ENCODE measurements around the gene SEMG2. TPM values are rescaled to one million over a fixed set of nuclear protein-coding genes. Genes with fewer than 3 reads are reported as not detected.

SEMG2 gene, protein sequence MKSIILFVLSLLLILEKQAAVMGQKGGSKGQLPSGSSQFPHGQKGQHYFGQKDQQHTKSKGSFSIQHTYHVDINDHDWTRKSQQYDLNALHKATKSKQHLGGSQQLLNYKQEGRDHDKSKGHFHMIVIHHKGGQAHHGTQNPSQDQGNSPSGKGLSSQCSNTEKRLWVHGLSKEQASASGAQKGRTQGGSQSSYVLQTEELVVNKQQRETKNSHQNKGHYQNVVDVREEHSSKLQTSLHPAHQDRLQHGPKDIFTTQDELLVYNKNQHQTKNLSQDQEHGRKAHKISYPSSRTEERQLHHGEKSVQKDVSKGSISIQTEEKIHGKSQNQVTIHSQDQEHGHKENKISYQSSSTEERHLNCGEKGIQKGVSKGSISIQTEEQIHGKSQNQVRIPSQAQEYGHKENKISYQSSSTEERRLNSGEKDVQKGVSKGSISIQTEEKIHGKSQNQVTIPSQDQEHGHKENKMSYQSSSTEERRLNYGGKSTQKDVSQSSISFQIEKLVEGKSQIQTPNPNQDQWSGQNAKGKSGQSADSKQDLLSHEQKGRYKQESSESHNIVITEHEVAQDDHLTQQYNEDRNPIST
- not detected in 2 replicates for total RNA-seq (ENCODE audit: low replicate concordance)
- long read RNA-seq: 0 reads

DNA sequence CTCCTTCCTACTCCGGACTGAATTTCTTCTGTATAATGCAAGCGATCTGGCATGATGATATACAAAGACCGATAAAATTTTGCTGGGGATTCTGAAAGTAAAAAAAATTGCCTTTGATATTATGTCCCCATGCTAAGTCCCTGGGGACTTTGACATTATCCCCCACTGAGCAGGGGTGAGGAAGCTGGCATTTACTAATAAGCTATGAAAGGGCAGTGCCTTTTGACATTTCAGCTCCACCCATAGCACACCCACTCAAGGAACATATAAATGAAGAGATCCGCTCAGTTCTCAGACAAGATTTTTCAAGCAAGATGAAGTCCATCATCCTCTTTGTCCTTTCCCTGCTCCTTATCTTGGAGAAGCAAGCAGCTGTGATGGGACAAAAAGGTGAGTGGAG, at the start of gene SEMG2:
Gene SEMG2 (plus strand): TSS at position 298 of the 400 bp plus-strand sequence. CDS start 17 bp downstream, at position 315.
- H3K36me3 Mint-ChIP-seq: no peaks in the 10 kb centered on the region
- peaks cover 49% of the 10 kb centered on the region for H3K27me3 Mint-ChIP-seq
- TF ChIP-seq, protein P1, sequence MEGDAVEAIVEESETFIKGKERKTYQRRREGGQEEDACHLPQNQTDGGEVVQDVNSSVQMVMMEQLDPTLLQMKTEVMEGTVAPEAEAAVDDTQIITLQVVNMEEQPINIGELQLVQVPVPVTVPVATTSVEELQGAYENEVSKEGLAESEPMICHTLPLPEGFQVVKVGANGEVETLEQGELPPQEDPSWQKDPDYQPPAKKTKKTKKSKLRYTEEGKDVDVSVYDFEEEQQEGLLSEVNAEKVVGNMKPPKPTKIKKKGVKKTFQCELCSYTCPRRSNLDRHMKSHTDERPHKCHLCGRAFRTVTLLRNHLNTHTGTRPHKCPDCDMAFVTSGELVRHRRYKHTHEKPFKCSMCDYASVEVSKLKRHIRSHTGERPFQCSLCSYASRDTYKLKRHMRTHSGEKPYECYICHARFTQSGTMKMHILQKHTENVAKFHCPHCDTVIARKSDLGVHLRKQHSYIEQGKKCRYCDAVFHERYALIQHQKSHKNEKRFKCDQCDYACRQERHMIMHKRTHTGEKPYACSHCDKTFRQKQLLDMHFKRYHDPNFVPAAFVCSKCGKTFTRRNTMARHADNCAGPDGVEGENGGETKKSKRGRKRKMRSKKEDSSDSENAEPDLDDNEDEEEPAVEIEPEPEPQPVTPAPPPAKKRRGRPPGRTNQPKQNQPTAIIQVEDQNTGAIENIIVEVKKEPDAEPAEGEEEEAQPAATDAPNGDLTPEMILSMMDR (conservative IDR thresholded peaks at IDR 0.05): no peak

DNA sequence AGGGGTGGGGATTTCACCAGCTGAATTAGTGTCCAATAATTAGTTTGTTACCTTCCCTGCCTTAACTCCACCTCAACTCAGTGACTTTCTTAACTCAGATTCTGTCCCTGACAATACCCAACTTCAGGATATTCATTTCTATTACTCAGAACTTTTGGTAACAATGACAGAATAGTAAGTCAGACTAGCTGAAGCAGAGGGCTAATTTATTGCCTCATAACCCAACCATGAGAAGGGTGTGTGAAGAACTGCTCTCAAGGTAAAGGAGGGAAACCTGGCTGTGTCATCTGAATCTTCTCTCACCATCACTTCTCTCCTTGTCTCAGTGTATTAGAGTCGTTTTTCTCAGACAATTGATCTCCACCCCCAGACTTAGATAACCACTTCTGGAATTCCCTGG, 47.7 kb upstream of the SEMG2 start:
- Mint-ChIP-seq H3K4me3 (no peak overlapping the region), H3K9me3 (no peaks in the 10 kb centered on the region), H3K27me3 (peaks cover 16% of the 10 kb centered on the region), H3K4me1 (ENCODE audit: unreplicated experiment) (peaks cover 7% of the 10 kb centered on the region), H3K27ac (no peak overlapping the region), H3K36me3 (no peaks in the 10 kb centered on the region)
- DNase-seq (ENCODE audit: extremely low spot score, unreplicated experiment): no peak
- TF ChIP-seq, protein P1 (conservative IDR thresholded peaks at IDR 0.05): no peak

More for the DNA sequence above, at the start of gene SEMG2:
- H3K9me3 Mint-ChIP-seq: no peaks in the 10 kb centered on the region
- no peaks in the 10 kb centered on the region for H3K4me1 Mint-ChIP-seq (ENCODE audit: unreplicated experiment)
- DNase-seq (ENCODE audit: extremely low spot score, unreplicated experiment): no peak
- H3K27ac Mint-ChIP-seq: no peak within 1 kb of the TSS
- no peak within 1 kb of the TSS for H3K4me3 Mint-ChIP-seq

DNA sequence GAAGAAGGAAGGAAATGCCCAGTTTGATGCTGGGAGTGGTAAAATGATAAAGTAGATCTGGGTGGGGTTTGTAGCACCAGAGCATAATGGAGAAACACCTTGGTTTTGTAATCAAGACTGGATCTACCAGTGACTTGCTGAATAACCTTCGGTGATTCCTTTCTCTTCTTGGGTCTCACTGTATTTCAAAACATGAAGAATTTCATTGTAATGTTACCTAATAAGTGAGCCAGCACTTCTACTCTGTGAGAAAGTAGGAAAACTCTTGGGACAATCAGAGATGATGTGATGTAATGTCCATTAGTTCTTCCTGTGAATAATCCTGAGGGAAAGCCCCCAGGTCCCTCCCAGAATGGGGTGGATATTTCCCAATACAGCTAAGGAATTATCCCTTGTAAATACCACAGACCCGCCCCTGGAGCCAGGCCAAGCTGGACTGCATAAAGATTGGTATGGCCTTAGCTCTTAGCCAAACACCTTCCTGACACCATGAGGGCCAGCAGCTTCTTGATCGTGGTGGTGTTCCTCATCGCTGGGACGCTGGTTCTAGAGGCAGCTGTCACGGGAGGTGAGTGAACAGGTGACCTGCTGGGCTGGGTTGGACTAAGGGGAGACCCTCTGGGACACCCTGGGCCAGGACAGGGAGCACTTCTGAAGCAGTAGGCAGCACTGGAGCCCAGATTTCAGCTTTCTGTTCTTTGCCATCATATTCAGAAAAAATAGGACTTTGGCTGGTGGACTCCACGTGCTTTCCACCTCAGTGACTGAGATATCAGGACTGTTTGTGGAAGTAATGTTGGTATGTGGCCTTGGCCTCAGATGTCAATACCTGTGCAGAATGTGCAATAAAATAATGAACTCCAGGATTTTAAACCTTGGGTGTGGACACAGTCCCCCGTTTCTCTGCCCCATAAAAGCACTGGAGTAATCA, 46.5 kb upstream of the SEMG2 start, which contains the start of gene PI3:
Gene PI3 (plus strand): TSS at position 469 of the 931 bp plus-strand sequence. CDS start 21 bp downstream, at position 490.
- H3K27me3 Mint-ChIP-seq: peaks cover 15% of the 10 kb centered on the region
- peaks cover 7% of the 10 kb centered on the region for H3K4me1 Mint-ChIP-seq (ENCODE audit: unreplicated experiment)
- no peaks in the 10 kb centered on the region for H3K9me3 Mint-ChIP-seq
- no peak within 1 kb of the TSS for H3K4me3 Mint-ChIP-seq
- H3K36me3 Mint-ChIP-seq: no peaks in the 10 kb centered on the region
- no peak within 1 kb of the TSS for H3K27ac Mint-ChIP-seq
- TF ChIP-seq, protein P1 (conservative IDR thresholded peaks at IDR 0.05): no peak
- no peak for DNase-seq (ENCODE audit: extremely low spot score, unreplicated experiment)

DNA sequence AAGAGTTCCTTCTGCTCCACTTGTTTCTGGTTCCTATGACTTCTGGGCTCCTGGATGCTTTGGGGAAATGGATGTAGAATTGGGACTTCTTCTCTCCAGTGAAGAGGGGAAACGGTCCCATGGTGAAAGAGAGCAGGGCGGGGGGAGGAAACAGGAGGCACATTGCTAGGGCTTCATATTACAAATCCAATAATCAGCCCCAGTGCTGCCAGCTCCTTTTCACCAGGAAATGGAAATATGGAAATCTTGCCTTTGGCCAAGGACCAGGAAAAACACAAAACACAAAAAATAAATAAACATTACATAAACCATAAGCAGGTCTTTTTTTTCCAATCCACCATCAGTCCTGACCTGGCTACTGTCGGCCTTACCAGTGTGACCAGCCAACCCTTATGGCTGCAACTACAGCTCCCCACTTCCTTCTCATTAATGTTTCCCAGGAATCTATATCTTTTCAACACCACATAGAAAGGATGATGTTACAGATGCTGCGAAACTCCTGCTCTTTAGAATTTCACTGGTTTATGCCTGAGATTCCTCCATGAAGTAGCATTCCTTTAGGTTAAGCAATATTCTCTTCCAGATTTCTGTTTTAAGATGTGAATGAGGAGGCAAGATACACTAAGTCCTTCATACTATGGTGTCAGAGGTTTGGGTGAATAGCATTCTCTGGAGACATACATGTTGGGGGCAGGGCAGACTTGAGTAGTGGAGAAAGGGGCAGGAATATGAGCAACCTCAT, 44.5 kb upstream of the SEMG2 start:
- Mint-ChIP-seq H3K36me3 (no peaks in the 10 kb centered on the region), H3K4me1 (ENCODE audit: unreplicated experiment) (peaks cover 7% of the 10 kb centered on the region), H3K9me3 (no peaks in the 10 kb centered on the region), H3K4me3 (no peak overlapping the region), H3K27me3 (peaks cover 15% of the 10 kb centered on the region), H3K27ac (no peak overlapping the region)
- TF ChIP-seq, protein P1 (conservative IDR thresholded peaks at IDR 0.05): no peak
- DNase-seq (ENCODE audit: extremely low spot score, unreplicated experiment): no peak

DNA sequence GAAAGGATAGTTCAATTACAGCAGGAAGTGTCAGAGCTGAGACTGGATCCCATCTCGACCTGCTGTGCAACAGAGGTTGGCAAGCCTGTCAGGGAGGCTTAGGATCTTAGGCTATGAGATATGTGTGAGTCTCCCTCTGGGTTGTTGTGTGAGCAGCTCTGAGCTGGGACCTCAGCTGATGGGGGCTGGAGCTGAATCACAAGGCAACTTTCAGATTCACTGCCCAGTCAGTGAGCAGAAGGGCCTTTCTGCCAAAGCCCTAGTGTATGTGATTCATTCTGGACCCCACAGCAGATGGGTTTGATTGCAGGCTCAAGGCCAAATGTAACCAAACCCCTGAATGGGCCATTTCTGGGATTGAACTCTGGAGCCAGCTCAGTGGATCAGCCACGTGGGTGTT, 42.0 kb upstream of the SEMG2 start:
- no peak for DNase-seq (ENCODE audit: extremely low spot score, unreplicated experiment)
- no peaks in the 10 kb centered on the region for H3K36me3 Mint-ChIP-seq
- TF ChIP-seq, protein P1 (conservative IDR thresholded peaks at IDR 0.05): no peak
- H3K27me3 Mint-ChIP-seq: peaks cover 7% of the 10 kb centered on the region
- no peak overlapping the region for H3K27ac Mint-ChIP-seq
- H3K9me3 Mint-ChIP-seq: no peaks in the 10 kb centered on the region
- no peak overlapping the region for H3K4me3 Mint-ChIP-seq
- peaks cover 7% of the 10 kb centered on the region for H3K4me1 Mint-ChIP-seq (ENCODE audit: unreplicated experiment)
